Cardiac muscle cell (in vitro differentiated cells and primary cell): ENCODE measurements around the gene CAND2. TPM values are rescaled to one million over a fixed set of nuclear protein-coding genes. Genes with fewer than 3 reads are reported as not detected.
"Not testable (repeated sequence)": the region's sequence is repeated elsewhere in the genome, so short reads cannot be mapped to it uniquely, and the experiment has no call there.

Experiments
- DNase-seq, 2 donors: peaks; one replicate each; pipeline versions ENCODE4 v3.0.0 to v3.0.0-alpha.2; 2010 to 2017; ENCODE audit warnings: low read depth in 1 of 2, low spot score in 1 of 2
- H3K27ac ChIP-seq: fragments of 200-600 bp; sonication (generic); 2 replicates; pipeline ENCODE4 v1.5.1; 2016
- H3K27me3 ChIP-seq: fragments of 200-600 bp; sonication (generic); 2 replicates; pipeline ENCODE4 v1.6.0; 2016; ENCODE audit warnings: control low read depth
- H3K36me3 ChIP-seq: fragments of 200-600 bp; sonication (generic); 2 replicates; pipeline ENCODE4 v1.5.1; 2016; ENCODE audit warnings: control low read depth
- H3K4me1 ChIP-seq: fragments of 200-600 bp; sonication (generic); 2 replicates; pipeline ENCODE4 v1.8.1; 2017; ENCODE audit warnings: low read depth, mild to moderate bottlenecking, mixed run types
- H3K4me3 ChIP-seq: fragments of 200-600 bp; sonication (generic); 2 replicates; pipeline ENCODE4 v1.5.1; 2016; ENCODE audit warnings: mild to moderate bottlenecking
- H3K9me3 ChIP-seq: fragments of 200-600 bp; sonication (generic); 2 replicates; pipeline ENCODE4 v1.5.1; 2017; ENCODE audit warnings: low read depth, mild to moderate bottlenecking, control low read depth
- polyA plus RNA-seq: library from polyadenylated mRNA; unstranded; fragments of >200 nt; fragmentation: Nextera tagmentation; extraction: Ambion mirVana; gene quantifications from 2 replicates; pipeline ENCODE4 v1.2.1, GENCODE V29; 2016
- total RNA-seq: library from RNA; depleted of rRNA; stranded (reverse); fragments of >200 nt; gene quantifications from 2 replicates; pipeline ENCODE4 v1.2.3, GENCODE V29; 2016
- TF ChIP-seq, protein P1 (sequence below): IDR thresholded peaks from 2 replicates; pipeline ENCODE4 v1.5.1; 2012; ENCODE audit warnings: low read depth, mild to moderate bottlenecking, low read length

The CAND2 gene
- total and polyA plus RNA-seq, 2 experiments from 2014 or later = 35.2 to 80.3 TPM

DNA sequence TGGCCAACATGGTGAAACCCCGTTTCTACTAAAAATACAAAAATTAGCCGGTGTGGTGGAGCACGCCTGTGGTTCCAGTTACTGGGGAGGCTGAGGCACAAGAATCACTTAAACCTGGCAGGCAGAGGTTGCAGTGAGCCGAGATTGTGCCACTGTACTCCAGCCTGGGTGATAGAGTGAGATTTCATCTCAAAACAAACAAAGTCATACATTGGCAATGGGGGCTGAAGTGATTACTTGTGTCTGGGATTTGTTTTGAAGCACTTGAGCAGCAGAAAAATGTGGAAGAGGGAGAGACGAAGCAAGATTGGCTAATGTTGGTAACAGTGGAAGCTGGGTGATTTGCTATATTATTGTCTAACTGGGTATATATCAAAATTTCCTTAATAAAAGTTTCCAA is 24.0 kb upstream of the CAND2 start:
- Histone ChIP-seq H3K4me1 (peaks cover 7% of the 10 kb centered on the region), H3K36me3 (no peaks in the 10 kb centered on the region), H3K27ac (no peak overlapping the region), H3K27me3 (no peaks in the 10 kb centered on the region), H3K9me3 (no peaks in the 10 kb centered on the region), H3K4me3 (no peak overlapping the region)
- TF ChIP-seq, protein P1, sequence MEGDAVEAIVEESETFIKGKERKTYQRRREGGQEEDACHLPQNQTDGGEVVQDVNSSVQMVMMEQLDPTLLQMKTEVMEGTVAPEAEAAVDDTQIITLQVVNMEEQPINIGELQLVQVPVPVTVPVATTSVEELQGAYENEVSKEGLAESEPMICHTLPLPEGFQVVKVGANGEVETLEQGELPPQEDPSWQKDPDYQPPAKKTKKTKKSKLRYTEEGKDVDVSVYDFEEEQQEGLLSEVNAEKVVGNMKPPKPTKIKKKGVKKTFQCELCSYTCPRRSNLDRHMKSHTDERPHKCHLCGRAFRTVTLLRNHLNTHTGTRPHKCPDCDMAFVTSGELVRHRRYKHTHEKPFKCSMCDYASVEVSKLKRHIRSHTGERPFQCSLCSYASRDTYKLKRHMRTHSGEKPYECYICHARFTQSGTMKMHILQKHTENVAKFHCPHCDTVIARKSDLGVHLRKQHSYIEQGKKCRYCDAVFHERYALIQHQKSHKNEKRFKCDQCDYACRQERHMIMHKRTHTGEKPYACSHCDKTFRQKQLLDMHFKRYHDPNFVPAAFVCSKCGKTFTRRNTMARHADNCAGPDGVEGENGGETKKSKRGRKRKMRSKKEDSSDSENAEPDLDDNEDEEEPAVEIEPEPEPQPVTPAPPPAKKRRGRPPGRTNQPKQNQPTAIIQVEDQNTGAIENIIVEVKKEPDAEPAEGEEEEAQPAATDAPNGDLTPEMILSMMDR = no peak
- DNase-seq = no peak

- Histone ChIP-seq H3K27me3 (no peaks in the 10 kb centered on the region), H3K9me3 (no peaks in the 10 kb centered on the region), H3K4me3 (no peak overlapping the region), H3K27ac (no peak overlapping the region), H3K36me3 (no peaks in the 10 kb centered on the region), H3K4me1 (peaks cover 7% of the 10 kb centered on the region)
- no peak for DNase-seq
- TF ChIP-seq, protein P1 = no peak
Measured at GRCh38 chr3:12773030-12773709, 23.3 kb upstream of the CAND2 start.

GRCh38 chr3:12773710-12774086 is 22.8 kb upstream of the CAND2 start:
- TF ChIP-seq, protein P1 = no peak
- H3K9me3 ChIP-seq = no peaks in the 10 kb centered on the region
- H3K4me1 ChIP-seq = peaks cover 7% of the 10 kb centered on the region
- H3K36me3 ChIP-seq = no peaks in the 10 kb centered on the region
- H3K27ac ChIP-seq = no peak overlapping the region
- H3K27me3 ChIP-seq = no peaks in the 10 kb centered on the region
- no peak overlapping the region for H3K4me3 ChIP-seq
- DNase-seq = no peak

- TF ChIP-seq, protein P1 = no peak
- H3K27me3 ChIP-seq = no peaks in the 10 kb centered on the region
- no peak overlapping the region for H3K4me3 ChIP-seq
- DNase-seq = no peak
- H3K4me1 ChIP-seq = peaks cover 7% of the 10 kb centered on the region
- H3K27ac ChIP-seq = no peak overlapping the region
- H3K36me3 ChIP-seq = no peaks in the 10 kb centered on the region
- H3K9me3 ChIP-seq = no peaks in the 10 kb centered on the region
Measured at GRCh38 chr3:12774619-12775018, 21.9 kb upstream of the CAND2 start.

DNA sequence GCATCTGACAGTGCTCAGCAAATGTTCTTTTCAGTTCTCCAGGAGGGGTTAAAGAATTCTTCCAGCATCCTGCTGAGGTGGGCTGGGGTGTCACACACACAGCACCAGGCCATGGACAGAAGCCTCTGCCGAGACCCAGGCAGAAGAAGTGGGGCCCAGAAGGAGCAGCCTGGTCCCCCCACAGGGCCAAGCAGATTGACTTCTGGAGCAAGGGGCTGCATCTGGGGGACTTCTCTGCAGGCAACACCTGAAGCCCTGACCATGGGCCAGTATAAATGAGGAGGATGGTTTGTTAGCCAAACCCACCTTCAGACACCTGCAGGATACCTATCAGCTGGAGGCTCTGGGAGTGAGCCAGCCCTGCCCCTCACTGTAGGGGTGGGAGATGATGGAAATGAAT is 21.3 kb upstream of the CAND2 start:
- no peak overlapping the region for H3K4me3 ChIP-seq
- no peaks in the 10 kb centered on the region for H3K9me3 ChIP-seq
- no peaks in the 10 kb centered on the region for H3K27me3 ChIP-seq
- no peak for DNase-seq
- peaks cover 7% of the 10 kb centered on the region for H3K4me1 ChIP-seq
- TF ChIP-seq, protein P1 = no peak
- H3K27ac ChIP-seq = no peak overlapping the region
- H3K36me3 ChIP-seq = no peaks in the 10 kb centered on the region

DNA sequence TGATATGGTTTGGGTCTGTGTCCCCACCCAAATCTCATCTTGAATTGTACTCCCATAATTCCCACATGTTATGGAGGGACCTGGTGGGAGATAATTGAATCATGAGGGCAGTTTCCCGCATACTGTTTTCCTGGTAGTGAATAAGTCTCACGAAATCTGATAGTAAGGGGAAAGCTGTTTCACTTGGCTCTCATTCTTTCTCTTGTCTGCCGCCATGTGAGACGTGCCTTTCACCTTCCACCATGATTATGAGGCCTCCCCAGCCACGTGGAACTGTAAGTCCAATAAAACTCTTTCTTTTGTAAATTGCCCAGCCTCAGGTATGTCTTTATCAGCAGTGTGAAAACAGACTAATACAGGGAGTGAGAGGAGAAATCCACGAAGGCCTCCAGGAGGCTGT is 20.5 kb upstream of the CAND2 start:
- H3K27me3 ChIP-seq, H3K27ac ChIP-seq, H3K9me3 ChIP-seq, H3K4me3 ChIP-seq, H3K36me3 ChIP-seq, DNase-seq: not testable (repeated sequence)
- H3K4me1 ChIP-seq = peaks cover 11% of the 10 kb centered on the region
